ENCODE results near the gene GAGE12E.
A peak's percentile ranks its signal among the peaks of the same experiment; 100 is the strongest.
"Not testable (repeated sequence)": the region's sequence is repeated elsewhere in the genome, so short reads cannot be mapped to it uniquely, and the experiment has no call there.

The GAGE12E gene, protein sequence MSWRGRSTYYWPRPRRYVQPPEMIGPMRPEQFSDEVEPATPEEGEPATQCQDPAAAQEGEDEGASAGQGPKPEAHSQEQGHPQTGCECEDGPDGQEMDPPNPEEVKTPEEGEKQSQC

DNA sequence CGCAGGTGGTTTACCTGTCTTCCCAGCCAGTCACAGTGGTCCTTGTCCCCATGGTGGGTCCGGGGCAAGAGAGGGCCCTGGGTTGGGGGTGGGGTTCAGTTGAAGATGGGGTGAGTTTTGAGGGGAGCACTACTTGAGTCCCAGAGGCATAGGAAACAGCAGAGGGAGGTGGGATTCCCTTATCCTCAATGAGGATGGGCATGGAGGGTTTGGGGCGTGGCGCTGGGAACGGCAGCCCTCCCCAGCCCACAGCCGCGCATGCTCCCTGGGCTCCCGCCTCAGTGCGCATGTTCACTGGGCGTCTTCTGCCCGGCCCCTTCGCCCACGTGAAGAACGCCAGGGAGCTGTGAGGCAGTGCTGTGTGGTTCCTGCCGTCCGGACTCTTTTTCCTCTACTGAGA lies at the start of gene GAGE12E:
TSS of gene GAGE12E (plus strand) at position 301 of the 400 bp plus-strand sequence. CDS start 1,155 bp downstream, outside the sequence.
- DNase-seq = not testable (repeated sequence)

DNA sequence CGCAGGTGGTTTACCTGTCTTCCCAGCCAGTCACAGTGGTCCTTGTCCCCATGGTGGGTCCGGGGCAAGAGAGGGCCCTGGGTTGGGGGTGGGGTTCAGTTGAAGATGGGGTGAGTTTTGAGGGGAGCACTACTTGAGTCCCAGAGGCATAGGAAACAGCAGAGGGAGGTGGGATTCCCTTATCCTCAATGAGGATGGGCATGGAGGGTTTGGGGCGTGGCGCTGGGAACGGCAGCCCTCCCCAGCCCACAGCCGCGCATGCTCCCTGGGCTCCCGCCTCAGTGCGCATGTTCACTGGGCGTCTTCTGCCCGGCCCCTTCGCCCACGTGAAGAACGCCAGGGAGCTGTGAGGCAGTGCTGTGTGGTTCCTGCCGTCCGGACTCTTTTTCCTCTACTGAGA lies 19.2 kb upstream of the GAGE12E start, which contains the start of gene GAGE12C:
TSS of gene GAGE12C (plus strand) at position 301 of the 400 bp plus-strand sequence. CDS start 1,155 bp downstream, outside the sequence.
- not testable (repeated sequence) for DNase-seq

DNA sequence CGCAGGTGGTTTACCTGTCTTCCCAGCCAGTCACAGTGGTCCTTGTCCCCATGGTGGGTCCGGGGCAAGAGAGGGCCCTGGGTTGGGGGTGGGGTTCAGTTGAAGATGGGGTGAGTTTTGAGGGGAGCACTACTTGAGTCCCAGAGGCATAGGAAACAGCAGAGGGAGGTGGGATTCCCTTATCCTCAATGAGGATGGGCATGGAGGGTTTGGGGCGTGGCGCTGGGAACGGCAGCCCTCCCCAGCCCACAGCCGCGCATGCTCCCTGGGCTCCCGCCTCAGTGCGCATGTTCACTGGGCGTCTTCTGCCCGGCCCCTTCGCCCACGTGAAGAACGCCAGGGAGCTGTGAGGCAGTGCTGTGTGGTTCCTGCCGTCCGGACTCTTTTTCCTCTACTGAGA lies 9.7 kb upstream of the GAGE12E start, which contains the start of gene GAGE12D:
TSS of gene GAGE12D (plus strand) at position 301 of the 400 bp plus-strand sequence. CDS start 1,155 bp downstream, outside the sequence.
- not testable (repeated sequence) for DNase-seq

DNA sequence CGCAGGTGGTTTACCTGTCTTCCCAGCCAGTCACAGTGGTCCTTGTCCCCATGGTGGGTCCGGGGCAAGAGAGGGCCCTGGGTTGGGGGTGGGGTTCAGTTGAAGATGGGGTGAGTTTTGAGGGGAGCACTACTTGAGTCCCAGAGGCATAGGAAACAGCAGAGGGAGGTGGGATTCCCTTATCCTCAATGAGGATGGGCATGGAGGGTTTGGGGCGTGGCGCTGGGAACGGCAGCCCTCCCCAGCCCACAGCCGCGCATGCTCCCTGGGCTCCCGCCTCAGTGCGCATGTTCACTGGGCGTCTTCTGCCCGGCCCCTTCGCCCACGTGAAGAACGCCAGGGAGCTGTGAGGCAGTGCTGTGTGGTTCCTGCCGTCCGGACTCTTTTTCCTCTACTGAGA lies 9.5 kb downstream of the GAGE12E start, which contains the start of gene GAGE12F:
TSS of gene GAGE12F (plus strand) at position 301 of the 400 bp plus-strand sequence. CDS start 1,155 bp downstream, outside the sequence.
- DNase-seq = not testable (repeated sequence)

DNA sequence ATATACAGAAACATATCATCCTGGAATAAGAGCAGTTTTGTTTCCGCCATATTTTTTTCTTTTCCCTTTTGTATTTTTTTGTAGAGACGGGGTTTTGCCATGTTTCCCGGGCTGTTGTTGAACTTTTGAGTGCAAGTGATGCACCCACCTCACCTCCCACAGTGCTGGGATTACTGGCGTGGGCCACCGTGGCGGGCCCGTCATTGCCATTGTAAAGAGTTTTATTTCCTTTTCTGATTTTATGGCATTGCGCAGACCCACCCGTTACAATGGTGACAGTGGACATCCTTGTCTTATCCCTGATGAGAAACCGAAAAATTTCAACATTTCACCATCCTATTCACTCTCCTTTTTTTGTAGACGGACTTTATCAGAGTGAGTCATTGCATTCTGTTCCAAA lies 17.6 kb downstream of the GAGE12E start:
- peak; percentile 13 for DNase-seq

DNA sequence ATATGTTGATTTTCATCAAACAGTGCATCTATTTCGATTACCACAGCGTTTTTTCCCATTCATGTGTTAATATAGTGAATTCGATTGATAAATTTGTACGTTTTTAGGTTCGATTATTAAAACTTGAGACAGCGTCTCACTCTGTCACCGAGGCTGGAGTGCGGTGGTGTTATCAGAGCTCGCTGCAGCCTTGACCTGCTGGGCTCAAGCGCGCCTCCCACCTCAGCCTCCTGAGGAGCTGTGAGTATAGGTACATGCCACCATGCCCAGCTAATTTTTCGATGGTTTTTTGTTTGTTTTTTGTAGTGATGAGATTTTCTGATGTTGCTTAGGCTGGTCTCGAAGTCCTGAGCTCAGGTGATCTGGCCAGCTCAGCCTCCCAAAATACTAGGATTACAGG lies 18.1 kb downstream of the GAGE12E start:
- not testable (repeated sequence) for DNase-seq

DNA sequence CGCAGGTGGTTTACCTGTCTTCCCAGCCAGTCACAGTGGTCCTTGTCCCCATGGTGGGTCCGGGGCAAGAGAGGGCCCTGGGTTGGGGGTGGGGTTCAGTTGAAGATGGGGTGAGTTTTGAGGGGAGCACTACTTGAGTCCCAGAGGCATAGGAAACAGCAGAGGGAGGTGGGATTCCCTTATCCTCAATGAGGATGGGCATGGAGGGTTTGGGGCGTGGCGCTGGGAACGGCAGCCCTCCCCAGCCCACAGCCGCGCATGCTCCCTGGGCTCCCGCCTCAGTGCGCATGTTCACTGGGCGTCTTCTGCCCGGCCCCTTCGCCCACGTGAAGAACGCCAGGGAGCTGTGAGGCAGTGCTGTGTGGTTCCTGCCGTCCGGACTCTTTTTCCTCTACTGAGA lies 19.0 kb downstream of the GAGE12E start, which contains the start of gene GAGE12G:
TSS of gene GAGE12G (plus strand) at position 301 of the 400 bp plus-strand sequence. CDS start 1,155 bp downstream, outside the sequence.
- not testable (repeated sequence) for DNase-seq

DNA sequence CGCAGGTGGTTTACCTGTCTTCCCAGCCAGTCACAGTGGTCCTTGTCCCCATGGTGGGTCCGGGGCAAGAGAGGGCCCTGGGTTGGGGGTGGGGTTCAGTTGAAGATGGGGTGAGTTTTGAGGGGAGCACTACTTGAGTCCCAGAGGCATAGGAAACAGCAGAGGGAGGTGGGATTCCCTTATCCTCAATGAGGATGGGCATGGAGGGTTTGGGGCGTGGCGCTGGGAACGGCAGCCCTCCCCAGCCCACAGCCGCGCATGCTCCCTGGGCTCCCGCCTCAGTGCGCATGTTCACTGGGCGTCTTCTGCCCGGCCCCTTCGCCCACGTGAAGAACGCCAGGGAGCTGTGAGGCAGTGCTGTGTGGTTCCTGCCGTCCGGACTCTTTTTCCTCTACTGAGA lies 28.6 kb downstream of the GAGE12E start, which contains the start of gene GAGE12H:
TSS of gene GAGE12H (plus strand) at position 301 of the 400 bp plus-strand sequence. CDS start 1,155 bp downstream, outside the sequence.
- not testable (repeated sequence) for DNase-seq

DNA sequence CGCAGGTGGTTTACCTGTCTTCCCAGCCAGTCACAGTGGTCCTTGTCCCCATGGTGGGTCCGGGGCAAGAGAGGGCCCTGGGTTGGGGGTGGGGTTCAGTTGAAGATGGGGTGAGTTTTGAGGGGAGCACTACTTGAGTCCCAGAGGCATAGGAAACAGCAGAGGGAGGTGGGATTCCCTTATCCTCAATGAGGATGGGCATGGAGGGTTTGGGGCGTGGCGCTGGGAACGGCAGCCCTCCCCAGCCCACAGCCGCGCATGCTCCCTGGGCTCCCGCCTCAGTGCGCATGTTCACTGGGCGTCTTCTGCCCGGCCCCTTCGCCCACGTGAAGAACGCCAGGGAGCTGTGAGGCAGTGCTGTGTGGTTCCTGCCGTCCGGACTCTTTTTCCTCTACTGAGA lies 38.1 kb downstream of the GAGE12E start, which contains the start of gene GAGE2A:
TSS of gene GAGE2A (plus strand) at position 301 of the 400 bp plus-strand sequence. CDS start 1,155 bp downstream, outside the sequence.
- DNase-seq = not testable (repeated sequence)

DNA sequence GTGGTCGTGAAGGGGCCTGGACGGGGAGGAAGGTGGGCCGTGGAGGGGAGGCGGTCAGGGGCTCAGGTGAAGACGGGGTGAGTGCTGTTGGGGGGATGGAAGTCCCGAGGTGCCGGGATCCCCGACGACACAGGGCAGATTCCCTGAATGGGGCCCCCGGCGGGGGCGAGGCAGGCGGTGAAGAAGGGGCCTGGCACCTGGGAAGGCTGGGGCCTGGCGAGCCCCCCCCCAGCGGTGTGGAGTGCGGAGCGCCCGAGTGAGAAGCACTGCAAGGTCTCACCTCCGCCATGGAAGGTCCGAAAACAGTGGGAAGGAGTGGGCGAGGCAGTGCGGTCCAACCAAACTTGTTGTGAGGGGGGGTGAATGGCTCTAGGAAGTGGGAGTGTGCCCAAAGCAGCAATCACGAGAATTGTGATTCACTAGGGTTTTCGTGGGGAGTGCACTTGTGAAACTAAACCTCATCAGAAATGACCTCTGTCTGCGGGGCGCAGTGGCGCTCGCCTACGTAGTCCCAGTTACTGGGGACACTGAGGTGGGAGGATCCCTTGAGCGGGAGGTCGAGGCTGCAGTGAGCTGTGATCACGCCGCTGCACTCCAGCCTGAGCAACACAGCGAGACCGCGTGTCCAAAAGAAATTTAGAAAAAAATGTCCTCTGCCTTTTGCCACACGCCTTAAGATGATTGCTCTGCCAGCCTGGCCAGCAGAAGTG lies 38.8 kb downstream of the GAGE12E start:
- peak; percentile 15 for DNase-seq

DNA sequence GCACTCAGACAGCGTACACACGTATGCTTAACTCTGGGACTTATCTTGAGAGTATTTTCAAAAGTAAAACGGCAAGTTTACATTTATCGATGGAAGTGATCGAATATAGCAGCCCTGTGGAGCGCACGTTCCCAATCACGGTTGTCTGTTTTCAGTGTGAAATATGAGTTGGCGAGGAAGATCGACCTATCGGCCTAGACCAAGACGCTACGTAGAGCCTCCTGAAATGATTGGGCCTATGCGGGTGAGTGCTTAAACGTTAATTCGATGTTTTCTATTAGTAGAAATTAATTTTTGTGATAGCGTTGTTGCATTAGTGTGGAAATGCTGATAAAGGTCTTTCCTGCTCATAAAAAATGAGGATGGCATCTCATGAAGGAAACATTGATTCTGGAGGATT lies 39.4 kb downstream of the GAGE12E start:
- not testable (repeated sequence) for DNase-seq

DNA sequence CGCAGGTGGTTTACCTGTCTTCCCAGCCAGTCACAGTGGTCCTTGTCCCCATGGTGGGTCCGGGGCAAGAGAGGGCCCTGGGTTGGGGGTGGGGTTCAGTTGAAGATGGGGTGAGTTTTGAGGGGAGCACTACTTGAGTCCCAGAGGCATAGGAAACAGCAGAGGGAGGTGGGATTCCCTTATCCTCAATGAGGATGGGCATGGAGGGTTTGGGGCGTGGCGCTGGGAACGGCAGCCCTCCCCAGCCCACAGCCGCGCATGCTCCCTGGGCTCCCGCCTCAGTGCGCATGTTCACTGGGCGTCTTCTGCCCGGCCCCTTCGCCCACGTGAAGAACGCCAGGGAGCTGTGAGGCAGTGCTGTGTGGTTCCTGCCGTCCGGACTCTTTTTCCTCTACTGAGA lies 47.6 kb downstream of the GAGE12E start, which contains the start of gene GAGE1:
TSS of gene GAGE1 (plus strand) at position 301 of the 400 bp plus-strand sequence. CDS start 1,155 bp downstream, outside the sequence.
- not testable (repeated sequence) for DNase-seq

Data from activated CD8-positive, alpha-beta memory T cell treated with anti-CD3 and anti-CD28 coated beads, Interleukin-2, amount 50 U/mL, for 4 hours (primary cell).